ENCODE measurements around the gene LDB2.

Gene LDB2

DNA sequence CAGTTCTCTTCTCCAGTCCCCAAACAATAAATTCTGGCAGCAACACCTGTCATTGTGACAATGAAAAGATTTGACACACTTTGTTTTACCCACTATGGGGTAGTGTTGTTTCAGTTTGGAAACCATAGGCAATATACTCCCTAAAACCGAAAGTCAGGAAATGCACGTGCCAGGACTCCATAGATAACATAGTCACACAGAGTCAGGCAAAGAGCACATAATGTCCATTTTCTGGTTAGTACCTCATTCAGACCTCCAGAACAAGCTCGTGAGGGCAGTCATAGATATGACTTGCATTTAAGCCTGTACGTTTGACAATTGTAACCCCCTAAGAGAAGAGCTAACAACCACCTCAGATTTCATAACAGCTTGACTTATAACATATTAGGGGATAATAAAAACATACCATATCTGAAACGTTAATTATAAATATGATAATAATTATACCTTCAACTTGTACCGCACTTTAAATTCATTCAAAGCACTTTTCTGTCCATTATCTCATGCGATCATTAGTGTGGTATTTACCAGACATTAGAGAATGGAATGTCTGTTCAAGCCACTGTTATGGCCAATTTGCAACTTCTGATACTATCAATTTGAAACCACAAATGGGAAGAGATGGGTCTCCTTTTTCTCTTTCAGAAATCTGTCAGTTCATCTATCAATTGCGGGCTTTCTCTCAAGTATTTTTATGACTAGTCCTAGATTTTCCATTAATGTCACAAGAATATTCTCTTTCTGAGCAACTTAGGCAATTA, 147.4 kb downstream of the LDB2 start:
- DNase-seq (ENCODE audit: low spot score), result no peak
- no peak overlapping the region for H3K4me3 ChIP-seq
- no peak overlapping the region for H3K27ac ChIP-seq
- TF ChIP-seq, protein P1, sequence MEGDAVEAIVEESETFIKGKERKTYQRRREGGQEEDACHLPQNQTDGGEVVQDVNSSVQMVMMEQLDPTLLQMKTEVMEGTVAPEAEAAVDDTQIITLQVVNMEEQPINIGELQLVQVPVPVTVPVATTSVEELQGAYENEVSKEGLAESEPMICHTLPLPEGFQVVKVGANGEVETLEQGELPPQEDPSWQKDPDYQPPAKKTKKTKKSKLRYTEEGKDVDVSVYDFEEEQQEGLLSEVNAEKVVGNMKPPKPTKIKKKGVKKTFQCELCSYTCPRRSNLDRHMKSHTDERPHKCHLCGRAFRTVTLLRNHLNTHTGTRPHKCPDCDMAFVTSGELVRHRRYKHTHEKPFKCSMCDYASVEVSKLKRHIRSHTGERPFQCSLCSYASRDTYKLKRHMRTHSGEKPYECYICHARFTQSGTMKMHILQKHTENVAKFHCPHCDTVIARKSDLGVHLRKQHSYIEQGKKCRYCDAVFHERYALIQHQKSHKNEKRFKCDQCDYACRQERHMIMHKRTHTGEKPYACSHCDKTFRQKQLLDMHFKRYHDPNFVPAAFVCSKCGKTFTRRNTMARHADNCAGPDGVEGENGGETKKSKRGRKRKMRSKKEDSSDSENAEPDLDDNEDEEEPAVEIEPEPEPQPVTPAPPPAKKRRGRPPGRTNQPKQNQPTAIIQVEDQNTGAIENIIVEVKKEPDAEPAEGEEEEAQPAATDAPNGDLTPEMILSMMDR (IDR thresholded peaks at IDR 0.05), result no peak

- no peak overlapping the region for H3K4me3 ChIP-seq
- H3K27ac ChIP-seq, result no peak overlapping the region
- DNase-seq (ENCODE audit: low spot score), result no peak
- TF ChIP-seq, protein P1 (IDR thresholded peaks at IDR 0.05), result no peak
Measured at GRCh38 chr4:16750216-16750615, 148.2 kb downstream of the LDB2 start.

GRCh38 chr4:16745887-16746286, 152.6 kb downstream of the LDB2 start:
- TF ChIP-seq, protein P1 (IDR thresholded peaks at IDR 0.05), result no peak
- no peak overlapping the region for H3K4me3 ChIP-seq

GRCh38 chr4:16745009-16745635, 153.3 kb downstream of the LDB2 start:
- TF ChIP-seq, protein P1 (IDR thresholded peaks at IDR 0.05), result no peak
- H3K4me3 ChIP-seq, result no peak overlapping the region
- H3K27ac ChIP-seq, result no peak overlapping the region
- DNase-seq (ENCODE audit: low spot score), result no peak

More at GRCh38 chr4:16745887-16746286, 152.6 kb downstream of the LDB2 start:
- no peak overlapping the region for H3K27ac ChIP-seq
- DNase-seq (ENCODE audit: low spot score), result no peak

DNA sequence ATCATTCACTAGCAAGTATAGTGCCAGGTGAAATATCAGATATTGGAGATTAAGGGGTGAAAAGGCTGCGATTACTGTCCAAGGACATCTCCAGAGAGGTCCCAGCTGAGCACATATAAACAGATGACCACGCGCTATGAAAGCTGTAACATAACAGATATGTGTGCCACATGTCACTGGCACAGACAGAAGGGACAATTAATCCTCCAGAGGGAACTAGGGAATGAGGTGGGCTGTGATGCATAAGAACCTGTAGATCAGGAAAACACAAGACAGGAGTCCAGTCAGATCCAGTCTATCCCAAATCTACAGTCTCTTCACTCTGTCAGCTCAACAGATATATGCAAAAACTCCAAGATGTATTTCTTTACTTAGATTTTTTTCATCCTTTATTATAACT, 157.2 kb downstream of the LDB2 start:
- TF ChIP-seq, protein P1 (IDR thresholded peaks at IDR 0.05), result no peak
- DNase-seq (ENCODE audit: low spot score), result no peak
- H3K27ac ChIP-seq, result no peak overlapping the region
- no peak overlapping the region for H3K4me3 ChIP-seq

- no peak overlapping the region for H3K4me3 ChIP-seq
- no peak overlapping the region for H3K27ac ChIP-seq
- DNase-seq (ENCODE audit: low spot score), result no peak
- TF ChIP-seq, protein P1 (IDR thresholded peaks at IDR 0.05), result no peak
Measured at GRCh38 chr4:16739997-16740624, 158.3 kb downstream of the LDB2 start.
